H1 (cell line): ENCODE measurements around the gene CNIH3. TPM values are rescaled to one million over a fixed set of nuclear protein-coding genes. Genes with fewer than 3 reads are reported as not detected.

Experiments
- CHD7 ChIP-seq: fragments of 300-600 bp; sonication (generic); IDR thresholded peaks from 2 replicates; pipeline ENCODE4 v1.7.1; 2012; ENCODE audit warnings: low read length, moderate library complexity, mild to moderate bottlenecking, inconsistent platforms; ENCODE audit not compliant: insufficient replicate concordance
- EP300 ChIP-seq, 2 experiments: IDR thresholded peaks; 1 replicate in 1 of 2; 2 replicates in 1 of 2; pipeline ENCODE4 v1.6.1; 2011 to 2012; ENCODE audit warnings: low read depth in 2 of 2, low read length in 2 of 2, mild to moderate bottlenecking in 2 of 2, borderline replicate concordance in 1 of 2, inconsistent platforms in 1 of 2, moderate library complexity in 1 of 2
- RNF2 ChIP-seq: fragments of 200-900, 300-1000 bp; sonication (generic); IDR thresholded peaks from 2 replicates; pipeline ENCODE4 v1.7.1; 2016; ENCODE audit warnings: borderline replicate concordance, low read depth, mild to moderate bottlenecking, antibody characterized with exemption, low read length; ENCODE audit not compliant: poor library complexity, severe bottlenecking; ENCODE audit errors: missing control alignments
- SRF ChIP-seq: IDR thresholded peaks from 2 replicates; pipeline ENCODE4 v1.6.1; 2011; ENCODE audit warnings: mild to moderate bottlenecking, low read depth, low read length, moderate library complexity
- TEAD4 ChIP-seq: IDR thresholded peaks from 2 replicates; pipeline ENCODE4 v1.6.1; 2012; ENCODE audit warnings: low read depth, low read length, inconsistent platforms, mixed read lengths
- polyA plus RNA-seq, 7 experiments: library from polyadenylated mRNA; depleted of rRNA in 3 of 7; stranded (reverse) in 5 of 7; unstranded in 2 of 7; fragments of >200 nt in 5 of 7; fragments of 200-250 nt in 2 of 7; gene quantifications; 1 replicate in 5 of 7; 2 replicates in 1 of 7; 4 replicates in 1 of 7; pipeline versions ENCODE4 v1.2.1 to v1.2.3, GENCODE V29; 2011 to 2013; ENCODE audit warnings: missing spikeins in 2 of 7, mixed read lengths in 2 of 7
- total RNA-seq: library from RNA; stranded (reverse); fragmentation: NEBNext Ultra II Directional; extraction: Animal tissue kit (Norgen Biotek cat#: 25700); gene quantifications from 2 replicates; pipeline ENCODE4 v1.2.1, GENCODE V29; 2021

The CNIH3 gene
- total and polyA plus RNA-seq, 2 of the 8 experiments (the other 6 are each of a cell fraction or from before 2014, with no cell fraction given): 3.7 to 5.6 TPM

DNA sequence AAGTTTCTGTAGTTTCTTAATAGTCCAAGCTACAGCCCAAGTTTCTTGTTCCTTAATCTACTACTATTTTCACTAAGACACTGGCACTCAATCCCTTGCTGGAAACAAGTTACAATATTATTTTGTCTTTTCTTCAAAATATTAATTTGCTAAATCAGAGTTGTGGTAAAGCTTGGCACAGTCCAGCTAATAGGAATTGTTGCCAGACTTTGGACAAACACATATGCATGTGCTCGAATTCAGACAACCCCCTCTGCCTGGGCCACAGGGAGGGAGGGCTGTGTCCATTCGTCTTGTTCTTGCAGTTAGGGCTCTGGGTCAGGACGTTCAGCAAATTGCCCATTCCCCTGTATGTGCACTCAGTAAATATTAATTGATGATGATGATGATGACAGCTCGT lies 103.6 kb downstream of the CNIH3 start (continued):
- TF ChIP-seq TEAD4: no peak
- TF ChIP-seq EP300 (IDR thresholded peaks at IDR 0.05; ENCODE audit: borderline replicate concordance in 1 of 2, low read depth in 2 of 2, low read length in 2 of 2): no peak
- TF ChIP-seq SRF: no peak
- no peak for TF ChIP-seq CHD7
- no peak for TF ChIP-seq RNF2
